GM23248 (cell line): ENCODE measurements around the gene SLC5A8.

Experiments
- EZH2 ChIP-seq: fragments of 200-600 bp; sonication (generic); IDR thresholded peaks from 2 replicates; pipeline ENCODE4 v1.6.1; 2018; ENCODE audit warnings: antibody characterized with exemption, mild to moderate bottlenecking; ENCODE audit not compliant: insufficient read depth, poor library complexity, severe bottlenecking
- EZH2phosphoT487 ChIP-seq: fragments of 200-600 bp; sonication (generic); IDR thresholded peaks from 2 replicates; pipeline ENCODE4 v1.6.1; 2018; ENCODE audit warnings: antibody characterized with exemption, moderate library complexity, mild to moderate bottlenecking, low read depth; ENCODE audit not compliant: insufficient read depth

GRCh38 chr12:101238306-101238705 is 28.3 kb upstream of the SLC5A8 start:
- TF ChIP-seq EZH2 = no peak
- no peak for TF ChIP-seq EZH2phosphoT487
